HG03439 (cell line): ENCODE measurements around the gene SLC5A5.
A peak's percentile ranks its signal among the peaks of the same experiment; 100 is the strongest.
"Not testable (repeated sequence)": the region's sequence is repeated elsewhere in the genome, so short reads cannot be mapped to it uniquely, and the experiment has no call there.

Source experiments
- ATAC-seq: cut with Tn5 transposase; IDR thresholded peaks from one replicate; pipeline ENCODE4 v1.9.1; 2021; ENCODE audit warnings: mild to moderate bottlenecking, moderate library complexity; ENCODE audit not compliant: unreplicated experiment

SLC5A5 gene

GRCh38 chr19:17915940-17916593 is 44.3 kb downstream of the SLC5A5 start:
- ATAC-seq = no peak

- ATAC-seq = not testable (repeated sequence)
Measured at GRCh38 chr19:17918151-17918550, 46.4 kb downstream of the SLC5A5 start.

- ATAC-seq = not testable (repeated sequence)
Measured at GRCh38 chr19:17919122-17919521, 47.4 kb downstream of the SLC5A5 start.

GRCh38 chr19:17920527-17920926 is 48.8 kb downstream of the SLC5A5 start:
- ATAC-seq = no peak

- ATAC-seq = no peak
Measured at GRCh38 chr19:17922138-17922537, 50.4 kb downstream of the SLC5A5 start.

GRCh38 chr19:17926044-17926443 is 54.3 kb downstream of the SLC5A5 start:
- no peak for ATAC-seq

- no peak for ATAC-seq
Measured at GRCh38 chr19:17929056-17929455, 57.3 kb downstream of the SLC5A5 start.

GRCh38 chr19:17931532-17932191 is 59.9 kb downstream of the SLC5A5 start:
- no peak for ATAC-seq

GRCh38 chr19:17932485-17933338 is 61.0 kb downstream of the SLC5A5 start, which contains the start of gene CCDC124:
CCDC124 (plus strand) TSS chr19:17933015; CDS start chr19:17936421, 3,406 bp downstream.
- ATAC-seq = peak; percentile 82

GRCh38 chr19:17933414-17934129 is 61.8 kb downstream of the SLC5A5 start:
- no peak for ATAC-seq

- no peak for ATAC-seq
Measured at GRCh38 chr19:17936379-17936778, 64.6 kb downstream of the SLC5A5 start.

GRCh38 chr19:17937371-17937900 is 65.7 kb downstream of the SLC5A5 start:
- ATAC-seq = no peak

GRCh38 chr19:17938092-17938845 is 66.5 kb downstream of the SLC5A5 start:
- ATAC-seq = no peak

GRCh38 chr19:17942181-17942580 is 70.4 kb downstream of the SLC5A5 start:
- no peak for ATAC-seq

- no peak for ATAC-seq
Measured at GRCh38 chr19:17942582-17943273, 71.0 kb downstream of the SLC5A5 start.

- no peak for ATAC-seq
Measured at GRCh38 chr19:17943274-17944221, 71.8 kb downstream of the SLC5A5 start.

GRCh38 chr19:17944301-17944700 is 72.6 kb downstream of the SLC5A5 start:
- ATAC-seq = no peak
